CD4-positive, alpha-beta T cell treated with Interleukin-17A for 4 hours (primary cell): ENCODE results near the gene NR5A2.

Source experiments
- DNase-seq: peaks from one replicate; pipeline ENCODE4 v3.0.0-alpha.2; 2020; ENCODE audit warnings: mixed read lengths

NR5A2 gene

GRCh38 chr1:200075522-200075921, 48.0 kb downstream of the NR5A2 start:
- no peak for DNase-seq

GRCh38 chr1:200075938-200076546, 48.5 kb downstream of the NR5A2 start:
- DNase-seq, result no peak

GRCh38 chr1:200079232-200079940, 51.9 kb downstream of the NR5A2 start:
- DNase-seq, result no peak

- DNase-seq, result no peak
Measured at GRCh38 chr1:200081151-200081968, 53.9 kb downstream of the NR5A2 start.

GRCh38 chr1:200081969-200082245, 54.4 kb downstream of the NR5A2 start:
- no peak for DNase-seq

- DNase-seq, result no peak
Measured at GRCh38 chr1:200082329-200082728, 54.8 kb downstream of the NR5A2 start.

- DNase-seq, result no peak
Measured at GRCh38 chr1:200090252-200091159, 63.0 kb downstream of the NR5A2 start.

- DNase-seq, result no peak
Measured at GRCh38 chr1:200095057-200095577, 67.6 kb downstream of the NR5A2 start.

GRCh38 chr1:200096774-200097173, 69.3 kb downstream of the NR5A2 start:
- DNase-seq, result no peak

- DNase-seq, result no peak
Measured at GRCh38 chr1:200099040-200099439, 71.5 kb downstream of the NR5A2 start.

- no peak for DNase-seq
Measured at GRCh38 chr1:200103966-200104583, 76.6 kb downstream of the NR5A2 start.

- no peak for DNase-seq
Measured at GRCh38 chr1:200107004-200107470, 79.5 kb downstream of the NR5A2 start.

- DNase-seq, result no peak
Measured at GRCh38 chr1:200108659-200109058, 81.1 kb downstream of the NR5A2 start.

GRCh38 chr1:200112290-200112689, 84.8 kb downstream of the NR5A2 start:
- DNase-seq, result no peak

GRCh38 chr1:200115532-200115931, 88.0 kb downstream of the NR5A2 start:
- DNase-seq, result no peak

- DNase-seq, result no peak
Measured at GRCh38 chr1:200116324-200116723, 88.8 kb downstream of the NR5A2 start.

GRCh38 chr1:200118779-200119505, 91.4 kb downstream of the NR5A2 start:
- no peak for DNase-seq

- no peak for DNase-seq
Measured at GRCh38 chr1:200121421-200121820, 93.9 kb downstream of the NR5A2 start.

- DNase-seq, result no peak
Measured at GRCh38 chr1:200124309-200124708, 96.8 kb downstream of the NR5A2 start.

GRCh38 chr1:200128081-200128480, 100.6 kb downstream of the NR5A2 start:
- no peak for DNase-seq
